ENCODE measurements around the gene SEPTIN12. TPM values are rescaled to one million over a fixed set of nuclear protein-coding genes. Genes with fewer than 3 reads are reported as not detected.

Gene SEPTIN12
- total and polyA plus RNA-seq, 2 donors (not counting 1 experiment from before 2014, with no cell fraction given) = 0.07 TPM; not detected in 1

DNA sequence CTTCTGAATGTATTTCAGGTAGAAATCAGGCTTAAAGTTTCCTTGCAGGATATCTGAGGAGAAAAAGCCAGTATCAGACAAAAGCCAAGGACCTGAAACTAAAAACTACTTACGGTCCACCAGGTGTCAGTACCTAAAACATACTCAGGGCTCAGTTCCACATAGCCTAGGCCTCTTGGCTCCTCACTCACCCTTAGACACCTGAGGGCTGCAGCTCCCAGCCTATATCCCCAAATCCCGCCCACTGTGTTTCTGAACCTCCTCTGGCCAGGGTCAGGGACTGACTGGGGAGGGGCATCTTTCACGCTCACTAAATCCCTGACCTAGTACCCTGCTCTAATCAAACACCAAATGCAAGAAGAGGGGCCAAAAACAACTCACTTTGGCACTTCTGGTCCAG is 23.1 kb upstream of the SEPTIN12 start:
- no peaks in the 10 kb centered on the region for H3K9me3 ChIP-seq (ENCODE audit: control extremely low read depth in 1 of 3, control insufficient read depth in 2 of 3, insufficient read depth in 1 of 3, low read length in 2 of 3)
- H3K9me3 Mint-ChIP-seq (ENCODE audit: insufficient read depth) = no peaks in the 10 kb centered on the region
- CTCF ChIA-PET = no interaction called here
- no peaks in the 10 kb centered on the region for H4K20me1 ChIP-seq (ENCODE audit: control insufficient read depth, insufficient read depth, low read length, poor library complexity, severe bottlenecking)
- no peaks in the 10 kb centered on the region for H3K4me1 ChIP-seq (ENCODE audit: control insufficient read depth in 2 of 2, insufficient read depth in 2 of 2, low read length in 2 of 2)
- ATAC-seq (ENCODE audit: low read depth) = no peak
- TF ChIP-seq EZH2 (IDR thresholded peaks at IDR 0.05; ENCODE audit: borderline replicate concordance, insufficient read depth, low read depth, low read length, poor library complexity, severe bottlenecking) = no peak
- TF ChIP-seq, protein P1, sequence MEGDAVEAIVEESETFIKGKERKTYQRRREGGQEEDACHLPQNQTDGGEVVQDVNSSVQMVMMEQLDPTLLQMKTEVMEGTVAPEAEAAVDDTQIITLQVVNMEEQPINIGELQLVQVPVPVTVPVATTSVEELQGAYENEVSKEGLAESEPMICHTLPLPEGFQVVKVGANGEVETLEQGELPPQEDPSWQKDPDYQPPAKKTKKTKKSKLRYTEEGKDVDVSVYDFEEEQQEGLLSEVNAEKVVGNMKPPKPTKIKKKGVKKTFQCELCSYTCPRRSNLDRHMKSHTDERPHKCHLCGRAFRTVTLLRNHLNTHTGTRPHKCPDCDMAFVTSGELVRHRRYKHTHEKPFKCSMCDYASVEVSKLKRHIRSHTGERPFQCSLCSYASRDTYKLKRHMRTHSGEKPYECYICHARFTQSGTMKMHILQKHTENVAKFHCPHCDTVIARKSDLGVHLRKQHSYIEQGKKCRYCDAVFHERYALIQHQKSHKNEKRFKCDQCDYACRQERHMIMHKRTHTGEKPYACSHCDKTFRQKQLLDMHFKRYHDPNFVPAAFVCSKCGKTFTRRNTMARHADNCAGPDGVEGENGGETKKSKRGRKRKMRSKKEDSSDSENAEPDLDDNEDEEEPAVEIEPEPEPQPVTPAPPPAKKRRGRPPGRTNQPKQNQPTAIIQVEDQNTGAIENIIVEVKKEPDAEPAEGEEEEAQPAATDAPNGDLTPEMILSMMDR (IDR thresholded peaks at IDR 0.05) = no peak
- no peak for DNase-seq
- no peaks in the 10 kb centered on the region for H3K4me1 Mint-ChIP-seq
- no peak overlapping the region for H3K27ac Mint-ChIP-seq
- H3K79me2 ChIP-seq (ENCODE audit: control insufficient read depth, insufficient read depth, low read length) = no peaks in the 10 kb centered on the region
- H3K9ac ChIP-seq (ENCODE audit: low read length) = no peak overlapping the region
- no peak overlapping the region for H3K4me3 ChIP-seq (ENCODE audit: control extremely low read depth in 1 of 5, extremely low read depth in 1 of 5, insufficient read depth in 1 of 5, low read depth in 2 of 5, low read length in 4 of 5)
- WGBS (ENCODE audit: insufficient coverage) = 100% methylated on average over 2 of the region's 3 CpGs
- H3K4me3 Mint-ChIP-seq = no peak overlapping the region
- no peak overlapping the region for H2AFZ ChIP-seq (ENCODE audit: insufficient read depth, low read depth, low read length, poor library complexity, severe bottlenecking)
- POLR2A ChIA-PET = interaction anchor here (0.7 kb wide), 1 partner anchor 54 kb away, joined by 4 read pairs; no protein-coding TSS in a partner anchor
- H3K4me2 ChIP-seq (replicated peaks; ENCODE audit: low read depth, low read length, poor library complexity, severe bottlenecking) = no peak overlapping the region
- no peak overlapping the region for H3K27ac ChIP-seq (ENCODE audit: low read length in 2 of 2)
- intact Hi-C loops (cut with micrococcal nuclease) = no loop called here
- H3K36me3 ChIP-seq (replicated peaks in 1 of 2; ENCODE audit: control extremely low read depth in 1 of 2, control insufficient read depth in 1 of 2, extremely low read depth in 1 of 2, insufficient read depth in 2 of 2, low read length in 1 of 2) = peaks cover 1 to 51% of the 10 kb centered on the region in 2 experiments
- H3K27me3 Mint-ChIP-seq = no peaks in the 10 kb centered on the region
- H3K27me3 ChIP-seq (replicated peaks in 1 of 4; ENCODE audit: control extremely low read depth in 1 of 4, control insufficient read depth in 3 of 4, insufficient read depth in 4 of 4, low read length in 3 of 4) = no peaks in the 10 kb centered on the region

- intact Hi-C loops (cut with micrococcal nuclease) = no loop called here
- Mint-ChIP-seq H3K9me3 (ENCODE audit: insufficient read depth) (no peaks in the 10 kb centered on the region), H3K27ac (no peak overlapping the region), H3K4me1 (peaks cover 12% of the 10 kb centered on the region), H3K4me3 (no peak overlapping the region), H3K27me3 (no peaks in the 10 kb centered on the region)
- Histone ChIP-seq H3K4me3 (ENCODE audit: control extremely low read depth in 1 of 5, extremely low read depth in 1 of 5, insufficient read depth in 1 of 5, low read depth in 2 of 5, low read length in 4 of 5) (no peak overlapping the region), H4K20me1 (ENCODE audit: control insufficient read depth, insufficient read depth, low read length, poor library complexity, severe bottlenecking) (no peaks in the 10 kb centered on the region), H3K27ac (ENCODE audit: low read length in 2 of 2) (no peak overlapping the region), H2AFZ (ENCODE audit: insufficient read depth, low read depth, low read length, poor library complexity, severe bottlenecking) (no peak overlapping the region), H3K4me1 (ENCODE audit: control insufficient read depth in 2 of 2, insufficient read depth in 2 of 2, low read length in 2 of 2) (peaks cover 13% of the 10 kb centered on the region in 2 donors), H3K4me2 (replicated peaks; ENCODE audit: low read depth, low read length, poor library complexity, severe bottlenecking) (no peak overlapping the region), H3K79me2 (ENCODE audit: control insufficient read depth, insufficient read depth, low read length) (no peaks in the 10 kb centered on the region), H3K9ac (ENCODE audit: low read length) (no peak overlapping the region), H3K27me3 (replicated peaks in 1 of 4; ENCODE audit: control extremely low read depth in 1 of 4, control insufficient read depth in 3 of 4, insufficient read depth in 4 of 4, low read length in 3 of 4) (no peaks in the 10 kb centered on the region), H3K36me3 (replicated peaks in 1 of 2; ENCODE audit: control extremely low read depth in 1 of 2, control insufficient read depth in 1 of 2, extremely low read depth in 1 of 2, insufficient read depth in 2 of 2, low read length in 1 of 2) (peaks cover 1 to 28% of the 10 kb centered on the region in 2 experiments), H3K9me3 (ENCODE audit: control extremely low read depth in 1 of 3, control insufficient read depth in 2 of 3, insufficient read depth in 1 of 3, low read length in 2 of 3) (no peaks in the 10 kb centered on the region)
- POLR2A ChIA-PET = interaction anchor here (0.7 kb wide), 1 partner anchor 8 kb away, joined by 3 read pairs; no protein-coding TSS in a partner anchor
- CTCF ChIA-PET = interaction anchor here (0.7 kb wide), 1 partner anchor 78 kb away, joined by 3 read pairs; no protein-coding TSS in a partner anchor
- WGBS (ENCODE audit: insufficient coverage) = 100% methylated on average over 2 of the region's 6 CpGs
- TF ChIP-seq EZH2 (IDR thresholded peaks at IDR 0.05; ENCODE audit: borderline replicate concordance, insufficient read depth, low read depth, low read length, poor library complexity, severe bottlenecking) = no peak
- TF ChIP-seq, protein P1 (IDR thresholded peaks at IDR 0.05) = no peak
- ATAC-seq (ENCODE audit: low read depth) (no peak), DNase-seq (no peak)
Measured at GRCh38 chr16:4806280-4806679, 18.1 kb upstream of the SEPTIN12 start.

All from B cell (primary cell).